Stimulated activated CD8-positive, alpha-beta memory T cell treated with anti-CD3 and anti-CD28 coated beads, Interleukin-15, amount 100 ng/mL, for 24 hours (primary cell): ENCODE data around the gene IMMP2L.

Experiments
- DNase-seq: peaks from one replicate; pipeline ENCODE4 v3.0.0-alpha.2; 2020; ENCODE audit warnings: low read depth

The IMMP2L gene

GRCh38 chr7:110621289-110621688 lies 941.0 kb downstream of the IMMP2L start:
- DNase-seq: no peak

DNA sequence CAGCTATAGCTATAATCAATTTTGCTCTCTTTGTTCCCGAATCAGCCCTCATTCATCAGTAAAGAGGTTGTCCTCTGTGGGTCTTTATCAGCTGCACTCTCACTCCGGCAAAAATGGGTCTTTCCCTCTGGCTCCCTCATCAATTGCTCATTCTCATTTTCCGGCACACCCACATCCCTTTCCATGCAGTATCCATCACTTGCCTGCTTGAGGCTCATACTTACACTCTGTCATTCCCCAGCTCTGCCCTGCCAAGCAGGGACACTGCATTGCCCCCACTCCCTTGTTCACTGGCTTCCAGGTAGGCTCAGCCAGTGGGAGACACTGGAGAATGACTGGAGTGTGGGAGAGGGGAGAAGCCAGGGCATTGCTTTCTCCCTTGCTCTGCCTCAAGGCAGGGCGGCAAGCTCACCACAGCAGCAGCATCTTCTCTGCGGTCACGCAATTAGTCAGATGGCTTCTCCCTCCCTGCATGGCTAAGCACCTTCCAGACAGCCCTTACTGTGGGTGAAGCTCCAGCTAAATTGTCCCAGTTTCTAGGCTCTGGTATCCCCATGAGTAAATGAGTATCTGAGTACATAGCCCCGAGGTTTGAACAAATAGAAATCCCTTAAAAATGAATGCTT lies 942.1 kb downstream of the IMMP2L start:
- DNase-seq: no peak
